Progenitor cell of endocrine pancreas (in vitro differentiated cells): ENCODE data around the gene SLC39A13. TPM values are rescaled to one million over a fixed set of nuclear protein-coding genes. Genes with fewer than 3 reads are reported as not detected.

Experiments used
- DNase-seq: peaks from one replicate; pipeline ENCODE4 v3.0.0; 2021; ENCODE audit warnings: low spot score; ENCODE audit not compliant: unreplicated experiment
- H3K27ac Mint-ChIP-seq: 2 replicates; pipeline ENCODE4 v1.8.0; 2021; ENCODE audit warnings: mild to moderate bottlenecking, moderate library complexity, mixed read lengths
- H3K27me3 Mint-ChIP-seq: 2 replicates; pipeline ENCODE4 v1.8.0; 2021; ENCODE audit warnings: mixed read lengths
- H3K36me3 Mint-ChIP-seq: 2 replicates; pipeline ENCODE4 v1.8.0; 2022; ENCODE audit warnings: mixed read lengths; ENCODE audit not compliant: insufficient read depth
- H3K4me1 Mint-ChIP-seq: 2 replicates; pipeline ENCODE4 v1.8.0; 2021; ENCODE audit warnings: low read depth, mixed read lengths
- H3K4me3 Mint-ChIP-seq: 2 replicates; pipeline ENCODE4 v1.8.0; 2021; ENCODE audit warnings: low read depth, mild to moderate bottlenecking, moderate library complexity, mixed read lengths
- H3K9me3 Mint-ChIP-seq: 2 replicates; pipeline ENCODE4 v1.8.0; 2021; ENCODE audit warnings: low read depth, mixed read lengths
- CTCF ChIP-seq: fragments of 200-600 bp; sonication (generic); IDR thresholded peaks from one replicate; pipeline ENCODE4 v1.5.0; 2021; ENCODE audit warnings: antibody characterized with exemption, mild to moderate bottlenecking; ENCODE audit not compliant: unreplicated experiment
- total RNA-seq: library from RNA; stranded (reverse); gene quantifications from 2 replicates; pipeline ENCODE4 v1.2.1, GENCODE V29; 2021

The SLC39A13 gene
- total RNA-seq, 1 donor from 2014 or later = 42.4 TPM

GRCh38 chr11:47394050-47394321, 14.4 kb upstream of the SLC39A13 start:
- H3K4me3 Mint-ChIP-seq = no peak overlapping the region
- H3K36me3 Mint-ChIP-seq = no peaks in the 10 kb centered on the region
- no peak for TF ChIP-seq CTCF
- H3K4me1 Mint-ChIP-seq = no peaks in the 10 kb centered on the region
- H3K9me3 Mint-ChIP-seq = no peaks in the 10 kb centered on the region
- H3K27ac Mint-ChIP-seq = no peak overlapping the region
- H3K27me3 Mint-ChIP-seq = no peaks in the 10 kb centered on the region
- DNase-seq = no peak

GRCh38 chr11:47394322-47395222, 13.8 kb upstream of the SLC39A13 start:
- Mint-ChIP-seq H3K27ac (no peak overlapping the region), H3K36me3 (no peaks in the 10 kb centered on the region), H3K4me1 (no peaks in the 10 kb centered on the region), H3K9me3 (no peaks in the 10 kb centered on the region), H3K4me3 (no peak overlapping the region), H3K27me3 (no peaks in the 10 kb centered on the region)
- no peak for DNase-seq
- no peak for TF ChIP-seq CTCF

- H3K27ac Mint-ChIP-seq = no peak overlapping the region
- H3K9me3 Mint-ChIP-seq = no peaks in the 10 kb centered on the region
- H3K4me3 Mint-ChIP-seq = no peak overlapping the region
- H3K36me3 Mint-ChIP-seq = no peaks in the 10 kb centered on the region
- no peaks in the 10 kb centered on the region for H3K27me3 Mint-ChIP-seq
- no peak for TF ChIP-seq CTCF
- H3K4me1 Mint-ChIP-seq = peaks cover 1% of the 10 kb centered on the region
- DNase-seq = no peak
Observed at GRCh38 chr11:47395223-47396048, 13.0 kb upstream of the SLC39A13 start.

GRCh38 chr11:47396049-47396320, 12.4 kb upstream of the SLC39A13 start:
- no peak overlapping the region for H3K4me3 Mint-ChIP-seq
- H3K36me3 Mint-ChIP-seq = no peaks in the 10 kb centered on the region
- DNase-seq = no peak
- no peaks in the 10 kb centered on the region for H3K27me3 Mint-ChIP-seq
- no peak overlapping the region for H3K27ac Mint-ChIP-seq
- no peaks in the 10 kb centered on the region for H3K9me3 Mint-ChIP-seq
- TF ChIP-seq CTCF = no peak
- peaks cover 4% of the 10 kb centered on the region for H3K4me1 Mint-ChIP-seq

GRCh38 chr11:47398011-47398410, 10.4 kb upstream of the SLC39A13 start:
- Mint-ChIP-seq H3K4me3 (no peak overlapping the region), H3K27ac (no peak overlapping the region), H3K4me1 (peaks cover 4% of the 10 kb centered on the region), H3K9me3 (no peaks in the 10 kb centered on the region), H3K27me3 (no peaks in the 10 kb centered on the region), H3K36me3 (no peaks in the 10 kb centered on the region)
- TF ChIP-seq CTCF = no peak
- DNase-seq = no peak
